Measurements from ENCODE around the gene ZACN.

DNA sequence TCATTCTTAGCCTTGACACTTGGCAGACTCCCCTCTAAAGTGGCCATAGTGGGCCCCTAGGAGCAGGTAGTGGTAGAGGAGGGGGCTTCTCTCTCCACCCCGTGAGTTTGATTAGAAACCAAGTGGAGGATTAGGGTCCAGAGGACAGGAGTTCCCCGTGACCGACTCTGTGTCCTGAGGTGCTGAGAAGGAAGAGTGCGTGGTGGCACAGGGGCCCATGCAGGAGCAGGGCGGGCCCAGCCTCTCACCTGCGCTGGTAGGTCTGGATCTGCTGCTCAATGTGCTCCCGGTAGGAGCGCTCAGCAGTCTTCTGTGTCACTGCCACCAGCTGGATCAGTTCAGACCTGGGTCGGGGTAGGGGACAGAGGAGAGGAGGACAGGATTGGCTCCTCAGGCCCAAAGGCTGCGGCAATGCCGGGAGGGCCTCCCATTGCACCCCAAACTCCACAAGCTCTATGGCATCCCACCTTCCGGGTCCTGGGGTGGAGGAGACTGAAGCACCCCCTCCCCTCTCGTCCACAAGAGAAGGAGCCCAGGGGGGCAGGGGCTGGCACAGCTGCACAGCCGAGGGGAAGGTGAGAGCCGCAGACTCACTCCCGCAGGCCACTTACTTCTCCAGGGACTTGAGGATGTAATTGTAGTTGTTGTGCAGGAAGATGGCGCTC, 6.2 kb downstream of the ZACN start:
- TF ChIP-seq CTCF (IDR thresholded peaks at IDR 0.05; ENCODE audit: low read depth, low read length, poor library complexity, severe bottlenecking) (no peak), EZH2phosphoT487 (IDR thresholded peaks at IDR 0.05; ENCODE audit: borderline replicate concordance, low read length) (no peak)

All from DOHH2 (cell line).